ENCODE data around the gene NOS1AP.

DNA sequence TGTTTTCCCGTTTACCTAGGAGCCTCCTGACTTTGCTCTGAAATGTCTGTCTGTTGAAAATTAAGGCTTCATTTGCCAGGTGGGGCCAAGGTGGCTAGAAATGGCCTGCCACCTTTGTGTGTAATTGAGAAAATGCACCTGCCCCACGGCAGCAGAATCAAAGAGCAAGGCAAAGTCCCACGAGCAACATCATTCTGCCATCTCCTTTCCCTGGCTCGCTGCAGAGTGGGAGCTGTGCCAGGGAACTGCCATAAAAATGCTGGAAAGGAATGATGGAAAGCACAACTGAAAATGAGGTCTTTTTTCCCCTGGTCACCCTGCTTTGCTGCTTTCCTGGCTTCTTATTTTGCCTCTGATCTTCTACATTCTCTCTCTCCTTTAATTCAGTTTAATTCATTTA is 40.3 kb upstream of the NOS1AP start:
- TF ChIP-seq, protein P1, sequence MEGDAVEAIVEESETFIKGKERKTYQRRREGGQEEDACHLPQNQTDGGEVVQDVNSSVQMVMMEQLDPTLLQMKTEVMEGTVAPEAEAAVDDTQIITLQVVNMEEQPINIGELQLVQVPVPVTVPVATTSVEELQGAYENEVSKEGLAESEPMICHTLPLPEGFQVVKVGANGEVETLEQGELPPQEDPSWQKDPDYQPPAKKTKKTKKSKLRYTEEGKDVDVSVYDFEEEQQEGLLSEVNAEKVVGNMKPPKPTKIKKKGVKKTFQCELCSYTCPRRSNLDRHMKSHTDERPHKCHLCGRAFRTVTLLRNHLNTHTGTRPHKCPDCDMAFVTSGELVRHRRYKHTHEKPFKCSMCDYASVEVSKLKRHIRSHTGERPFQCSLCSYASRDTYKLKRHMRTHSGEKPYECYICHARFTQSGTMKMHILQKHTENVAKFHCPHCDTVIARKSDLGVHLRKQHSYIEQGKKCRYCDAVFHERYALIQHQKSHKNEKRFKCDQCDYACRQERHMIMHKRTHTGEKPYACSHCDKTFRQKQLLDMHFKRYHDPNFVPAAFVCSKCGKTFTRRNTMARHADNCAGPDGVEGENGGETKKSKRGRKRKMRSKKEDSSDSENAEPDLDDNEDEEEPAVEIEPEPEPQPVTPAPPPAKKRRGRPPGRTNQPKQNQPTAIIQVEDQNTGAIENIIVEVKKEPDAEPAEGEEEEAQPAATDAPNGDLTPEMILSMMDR (IDR thresholded peaks at IDR 0.05; ENCODE audit: low read depth, low read length), result no peak
- TF ChIP-seq POLR2A (IDR thresholded peaks at IDR 0.05; ENCODE audit: extremely low read depth, insufficient read length), result no peak
